ENCODE data around the gene ZNF133. TPM values are rescaled to one million over a fixed set of nuclear protein-coding genes. Genes with fewer than 3 reads are reported as not detected.

Gene ZNF133
- total RNA-seq, 6 experiments from 2014 or later = 8.9 to 11.4 (median 10.2) TPM

- no peak for DNase-seq
- Mint-ChIP-seq H3K36me3 (ENCODE audit: low read depth) (no peaks in the 10 kb centered on the region), H3K27ac (no peak overlapping the region), H3K4me3 (no peak overlapping the region), H3K9me3 (no peaks in the 10 kb centered on the region), H3K27me3 (ENCODE audit: insufficient read depth) (no peaks in the 10 kb centered on the region; the same call in 1 of the 2 replicates), H3K4me1 (ENCODE audit: low read depth) (no peaks in the 10 kb centered on the region)
- TF ChIP-seq CTCF (IDR thresholded peaks at IDR 0.05) = no peak
Observed at GRCh38 chr20:18362916-18363315, 74.6 kb downstream of the ZNF133 start.

- no peaks in the 10 kb centered on the region; the same call in 1 of the 2 replicates for H3K27me3 Mint-ChIP-seq (ENCODE audit: insufficient read depth)
- H3K4me3 Mint-ChIP-seq = no peak overlapping the region
- no peaks in the 10 kb centered on the region for H3K9me3 Mint-ChIP-seq
- no peak for DNase-seq
- no peaks in the 10 kb centered on the region for H3K36me3 Mint-ChIP-seq (ENCODE audit: low read depth)
- no peaks in the 10 kb centered on the region for H3K4me1 Mint-ChIP-seq (ENCODE audit: low read depth)
- H3K27ac Mint-ChIP-seq = no peak overlapping the region
- TF ChIP-seq CTCF (IDR thresholded peaks at IDR 0.05) = no peak
Observed at GRCh38 chr20:18363708-18364107, 75.4 kb downstream of the ZNF133 start.

GRCh38 chr20:18364768-18365167, 76.4 kb downstream of the ZNF133 start:
- no peaks in the 10 kb centered on the region for H3K9me3 Mint-ChIP-seq
- no peak overlapping the region for H3K4me3 Mint-ChIP-seq
- H3K36me3 Mint-ChIP-seq (ENCODE audit: low read depth) = no peaks in the 10 kb centered on the region
- DNase-seq = no peak
- H3K27ac Mint-ChIP-seq = no peak overlapping the region
- no peak for TF ChIP-seq CTCF (IDR thresholded peaks at IDR 0.05)
- H3K4me1 Mint-ChIP-seq (ENCODE audit: low read depth) = no peaks in the 10 kb centered on the region
- no peaks in the 10 kb centered on the region; the same call in 1 of the 2 replicates for H3K27me3 Mint-ChIP-seq (ENCODE audit: insufficient read depth)

Other genes starting within 250 kb of the ZNF133 start
- gene OVOL2, start 230.6 kb upstream of the ZNF133 start, total RNA-seq (2021; fragmentation: NEBNext Ultra II Directional; extraction: Animal tissue kit (Norgen Biotek cat#: 25700)) = not detected
- 10 to 100 TPM in 2 of 6 experiments, 1 to 10 TPM in 4; 8.9 to 10.3 (median 9.6) TPM for gene KAT14, start 150.7 kb upstream of the ZNF133 start, total RNA-seq (2021; fragmentation: NEBNext Ultra II Directional; extraction: Animal tissue kit (Norgen Biotek cat#: 25700))
- 10 to 100 TPM in 5 of 6 experiments, 1 to 10 TPM in 1; 8.9 to 12.8 (median 11.8) TPM for gene PET117, start 150.7 kb upstream of the ZNF133 start, total RNA-seq (2021; fragmentation: NEBNext Ultra II Directional; extraction: Animal tissue kit (Norgen Biotek cat#: 25700))
- gene DZANK1, start 178.5 kb downstream of the ZNF133 start, total RNA-seq (2021; fragmentation: NEBNext Ultra II Directional; extraction: Animal tissue kit (Norgen Biotek cat#: 25700)) = 1 to 10 TPM; 1.1 to 1.6 (median 1.5) TPM
- gene POLR3F, start 178.9 kb downstream of the ZNF133 start, total RNA-seq (2021; fragmentation: NEBNext Ultra II Directional; extraction: Animal tissue kit (Norgen Biotek cat#: 25700)) = 10 to 100 TPM; 10.7 to 12.8 (median 12.0) TPM
- 10 to 100 TPM; 11.5 to 17.5 (median 15.8) TPM for gene RBBP9, start 208.7 kb downstream of the ZNF133 start, total RNA-seq (2021; fragmentation: NEBNext Ultra II Directional; extraction: Animal tissue kit (Norgen Biotek cat#: 25700))
- gene SEC23B, start 219.4 kb downstream of the ZNF133 start, total RNA-seq (2021; fragmentation: NEBNext Ultra II Directional; extraction: Animal tissue kit (Norgen Biotek cat#: 25700)) = 10 to 100 TPM; 50.8 to 63.4 (median 57.6) TPM

All from HFFc6 (cell line).